HFFc6 (cell line): Measurements from ENCODE around the gene ALAS1. TPM values are rescaled to one million over a fixed set of nuclear protein-coding genes. Genes with fewer than 3 reads are reported as not detected.
A peak's percentile ranks its signal among the peaks of the same experiment; 100 is the strongest.
"Not testable (repeated sequence)": the region's sequence is repeated elsewhere in the genome, so short reads cannot be mapped to it uniquely, and the experiment has no call there.

Experiments used
- DNase-seq: peaks from one replicate; pipeline ENCODE4 v3.0.0-alpha.2; 2018
- H3K27ac Mint-ChIP-seq: 2 replicates; pipeline ENCODE4 v1.8.0; 2020; ENCODE audit warnings: mild to moderate bottlenecking, mixed read lengths
- H3K27me3 Mint-ChIP-seq: 2 replicates; pipeline ENCODE4 v1.8.0; 2021; ENCODE audit warnings: mild to moderate bottlenecking, moderate library complexity, mixed read lengths; ENCODE audit not compliant: insufficient read depth
- H3K36me3 Mint-ChIP-seq: 2 replicates; pipeline ENCODE4 v1.8.0; 2021; ENCODE audit warnings: low read depth, mixed read lengths
- H3K4me1 Mint-ChIP-seq: 2 replicates; pipeline ENCODE4 v1.8.0; 2020; ENCODE audit warnings: low read depth, mixed read lengths
- H3K4me3 Mint-ChIP-seq: 2 replicates; pipeline ENCODE4 v1.8.0; 2020; ENCODE audit warnings: mild to moderate bottlenecking, moderate library complexity, mixed read lengths
- H3K9me3 Mint-ChIP-seq: 2 replicates; pipeline ENCODE4 v1.8.0; 2020; ENCODE audit warnings: mild to moderate bottlenecking, mixed read lengths
- CTCF ChIP-seq: fragments of 200-600 bp; sonication (generic); IDR thresholded peaks from 2 replicates; pipeline ENCODE4 v1.5.0; 2021; ENCODE audit warnings: antibody characterized with exemption, mild to moderate bottlenecking
- total RNA-seq, 6 experiments: library from RNA; stranded (reverse); fragmentation: NEBNext Ultra II Directional; extraction: Animal tissue kit (Norgen Biotek cat#: 25700); gene quantifications; 2 replicates in 1 of 6; 3 replicates in 5 of 6; pipeline ENCODE4 v1.2.3, GENCODE V29; 2021

ALAS1 gene
- total RNA-seq, 6 experiments from 2014 or later: 31.5 to 39.1 (median 35.1) TPM

- TF ChIP-seq CTCF: no peak
These were observed 35.6 kb upstream of the ALAS1 start for GRCh38 chr3:52162250-52162872.

GRCh38 chr3:52167240-52167639 is 30.7 kb upstream of the ALAS1 start:
- peaks cover 1% of the 10 kb centered on the region; the same call in 1 of the 2 replicates for H3K27me3 Mint-ChIP-seq
- DNase-seq: no peak
- H3K4me1 Mint-ChIP-seq: peaks cover 11% of the 10 kb centered on the region
- H3K9me3 Mint-ChIP-seq: no peaks in the 10 kb centered on the region
- TF ChIP-seq CTCF: no peak
- no peak overlapping the region for H3K4me3 Mint-ChIP-seq
- H3K36me3 Mint-ChIP-seq: no peaks in the 10 kb centered on the region
- H3K27ac Mint-ChIP-seq: no peak overlapping the region

More at GRCh38 chr3:52162250-52162872, 35.6 kb upstream of the ALAS1 start:
- Mint-ChIP-seq H3K27ac (no peak overlapping the region), H3K4me3 (no peak overlapping the region), H3K4me1 (no peaks in the 10 kb centered on the region), H3K27me3 (peaks cover 3% of the 10 kb centered on the region; the same call in 1 of the 2 replicates), H3K36me3 (no peaks in the 10 kb centered on the region), H3K9me3 (no peaks in the 10 kb centered on the region)
- no peak for DNase-seq

- H3K9me3 Mint-ChIP-seq: not testable (repeated sequence)
These were observed 27.7 kb upstream of the ALAS1 start for GRCh38 chr3:52170217-52170616.

GRCh38 chr3:52171514-52172261 is 26.3 kb upstream of the ALAS1 start:
- peak; percentile 52 for TF ChIP-seq CTCF
- peak overlapping the region; percentile 63 for H3K27ac Mint-ChIP-seq
- no peaks in the 10 kb centered on the region for H3K36me3 Mint-ChIP-seq
- peak overlapping the region; percentile 22; the same call in 1 of the 2 replicates for H3K4me3 Mint-ChIP-seq
- peak; percentile 65 for DNase-seq
- H3K9me3 Mint-ChIP-seq: no peaks in the 10 kb centered on the region
- peaks cover 17% of the 10 kb centered on the region for H3K4me1 Mint-ChIP-seq
- H3K27me3 Mint-ChIP-seq: peaks cover 7% of the 10 kb centered on the region

More at GRCh38 chr3:52170217-52170616, 27.7 kb upstream of the ALAS1 start:
- not testable (repeated sequence) for H3K27ac Mint-ChIP-seq, H3K4me3 Mint-ChIP-seq, H3K27me3 Mint-ChIP-seq, DNase-seq, H3K36me3 Mint-ChIP-seq
- peaks cover 16% of the 10 kb centered on the region for H3K4me1 Mint-ChIP-seq

GRCh38 chr3:52172262-52172757 is 25.6 kb upstream of the ALAS1 start:
- no peak for TF ChIP-seq CTCF
- Mint-ChIP-seq H3K36me3 (no peaks in the 10 kb centered on the region), H3K9me3 (no peaks in the 10 kb centered on the region)

GRCh38 chr3:52173101-52173500 is 24.9 kb upstream of the ALAS1 start:
- H3K27me3 Mint-ChIP-seq: peaks cover 7% of the 10 kb centered on the region
- no peaks in the 10 kb centered on the region for H3K36me3 Mint-ChIP-seq
- H3K4me3 Mint-ChIP-seq: no peak overlapping the region
- H3K9me3 Mint-ChIP-seq: no peaks in the 10 kb centered on the region
- no peak overlapping the region for H3K27ac Mint-ChIP-seq
- no peak for TF ChIP-seq CTCF
- H3K4me1 Mint-ChIP-seq: peaks cover 17% of the 10 kb centered on the region
- DNase-seq: no peak

More at GRCh38 chr3:52172262-52172757, 25.6 kb upstream of the ALAS1 start:
- no peak for DNase-seq
- no peak overlapping the region for H3K27ac Mint-ChIP-seq
- H3K4me3 Mint-ChIP-seq: no peak overlapping the region
- H3K4me1 Mint-ChIP-seq: peaks cover 17% of the 10 kb centered on the region
- peaks cover 7% of the 10 kb centered on the region for H3K27me3 Mint-ChIP-seq
